Measurements from ENCODE around the gene RGS10. TPM values are rescaled to one million over a fixed set of nuclear protein-coding genes. Genes with fewer than 3 reads are reported as not detected.

RGS10 gene
- total and polyA plus RNA-seq, 2 of the 8 experiments (the other 6 are each of a cell fraction or from before 2014, with no cell fraction given) = 5.5 to 13.1 TPM

DNA sequence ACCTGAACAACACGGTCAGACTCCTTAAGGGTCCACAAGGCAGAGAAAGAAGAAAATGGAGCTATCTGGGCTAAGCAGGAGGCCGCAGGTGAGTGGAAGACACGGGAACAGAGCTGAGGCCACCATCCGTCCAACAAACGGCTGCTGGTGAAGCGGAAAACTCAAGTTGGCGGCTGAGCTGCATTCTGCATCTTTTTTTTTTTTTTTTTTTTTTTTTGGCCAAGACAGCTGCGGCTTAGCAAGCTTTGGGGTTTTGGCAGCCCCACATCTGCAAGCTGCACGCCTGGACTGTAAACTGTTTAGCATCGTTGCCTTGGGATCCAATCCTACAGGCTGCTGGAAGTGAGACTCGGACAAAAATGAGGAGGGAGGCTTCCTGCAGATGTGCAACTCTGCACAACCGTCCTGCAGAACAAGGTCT lies 37.4 kb downstream of the RGS10 start (continued):
- TF ChIP-seq, protein P1, sequence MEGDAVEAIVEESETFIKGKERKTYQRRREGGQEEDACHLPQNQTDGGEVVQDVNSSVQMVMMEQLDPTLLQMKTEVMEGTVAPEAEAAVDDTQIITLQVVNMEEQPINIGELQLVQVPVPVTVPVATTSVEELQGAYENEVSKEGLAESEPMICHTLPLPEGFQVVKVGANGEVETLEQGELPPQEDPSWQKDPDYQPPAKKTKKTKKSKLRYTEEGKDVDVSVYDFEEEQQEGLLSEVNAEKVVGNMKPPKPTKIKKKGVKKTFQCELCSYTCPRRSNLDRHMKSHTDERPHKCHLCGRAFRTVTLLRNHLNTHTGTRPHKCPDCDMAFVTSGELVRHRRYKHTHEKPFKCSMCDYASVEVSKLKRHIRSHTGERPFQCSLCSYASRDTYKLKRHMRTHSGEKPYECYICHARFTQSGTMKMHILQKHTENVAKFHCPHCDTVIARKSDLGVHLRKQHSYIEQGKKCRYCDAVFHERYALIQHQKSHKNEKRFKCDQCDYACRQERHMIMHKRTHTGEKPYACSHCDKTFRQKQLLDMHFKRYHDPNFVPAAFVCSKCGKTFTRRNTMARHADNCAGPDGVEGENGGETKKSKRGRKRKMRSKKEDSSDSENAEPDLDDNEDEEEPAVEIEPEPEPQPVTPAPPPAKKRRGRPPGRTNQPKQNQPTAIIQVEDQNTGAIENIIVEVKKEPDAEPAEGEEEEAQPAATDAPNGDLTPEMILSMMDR (IDR thresholded peaks at IDR 0.05; ENCODE audit: control extremely low read depth in 1 of 3, insufficient read depth in 1 of 3, low read depth in 1 of 3, low read length in 3 of 3) = no peak
- TF ChIP-seq CBX8 (IDR thresholded peaks at IDR 0.05; ENCODE audit: borderline replicate concordance, low read depth, low read length) (no peak), PHF8 (conservative IDR thresholded peaks at IDR 0.05; ENCODE audit: low read depth, low read length) (no peak)

Data from H1 (cell line).